NT2/D1 (cell line): ENCODE results near the gene KIF13A.

ENCODE experiments used
- SUZ12 ChIP-seq: IDR thresholded peaks from 2 replicates; pipeline ENCODE4 v1.6.1; 2011; ENCODE audit not compliant: insufficient read length, insufficient read depth; ENCODE audit errors: extremely low read depth
- YY1 ChIP-seq: IDR thresholded peaks from 2 replicates; pipeline ENCODE4 v1.6.1; 2011; ENCODE audit not compliant: insufficient read length, insufficient read depth
- ZNF274 ChIP-seq: IDR thresholded peaks from 2 replicates; pipeline ENCODE4 v1.6.1; 2011; ENCODE audit warnings: mild to moderate bottlenecking, low read depth, low read length

DNA sequence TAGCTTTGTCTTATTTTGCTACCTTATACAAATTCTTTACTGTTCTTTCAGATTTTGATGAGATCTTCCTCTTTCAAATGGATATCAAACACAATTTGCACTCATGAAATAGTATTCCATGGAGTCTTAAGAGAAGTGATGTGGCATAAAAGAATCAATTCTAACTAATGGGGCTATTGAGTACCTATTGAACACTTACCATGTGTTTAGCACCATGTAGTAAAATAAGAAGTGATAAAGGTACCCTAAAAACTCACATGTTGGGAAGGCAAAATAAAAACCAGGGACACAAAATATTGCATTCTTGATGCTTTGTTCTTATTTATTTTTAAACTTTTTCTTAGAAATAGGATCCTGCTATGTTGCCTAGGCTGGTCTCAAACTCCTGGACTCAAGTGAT, 56.2 kb downstream of the KIF13A start:
- TF ChIP-seq SUZ12 (no peak), YY1 (no peak), ZNF274 (no peak)
